Astrocyte of the cerebellum (primary cell): ENCODE measurements around the gene ZNF25.
"Not testable (repeated sequence)": the region's sequence is repeated elsewhere in the genome, so short reads cannot be mapped to it uniquely, and the experiment has no call there.

Experiments
- DNase-seq: peaks from one replicate; pipeline ENCODE4 v3.0.0-alpha.2; 2011; ENCODE audit warnings: low read depth
- H3K4me3 ChIP-seq: 2 replicates; pipeline ENCODE4 v1.5.1; 2011; ENCODE audit warnings: mild to moderate bottlenecking, low read depth, low read length, moderate library complexity
- in situ Hi-C: cut with HindIII; loops from 2 replicates; pipeline ENCODE4 v1.10.0; 2017; ENCODE audit warnings: low sequenced_read_pairs
- TF ChIP-seq, protein P1 (sequence below): IDR thresholded peaks from 2 replicates; pipeline ENCODE4 v1.5.1; 2012; ENCODE audit warnings: low read length, low read depth, moderate library complexity, mild to moderate bottlenecking; ENCODE audit errors: missing control alignments

ZNF25 gene

DNA sequence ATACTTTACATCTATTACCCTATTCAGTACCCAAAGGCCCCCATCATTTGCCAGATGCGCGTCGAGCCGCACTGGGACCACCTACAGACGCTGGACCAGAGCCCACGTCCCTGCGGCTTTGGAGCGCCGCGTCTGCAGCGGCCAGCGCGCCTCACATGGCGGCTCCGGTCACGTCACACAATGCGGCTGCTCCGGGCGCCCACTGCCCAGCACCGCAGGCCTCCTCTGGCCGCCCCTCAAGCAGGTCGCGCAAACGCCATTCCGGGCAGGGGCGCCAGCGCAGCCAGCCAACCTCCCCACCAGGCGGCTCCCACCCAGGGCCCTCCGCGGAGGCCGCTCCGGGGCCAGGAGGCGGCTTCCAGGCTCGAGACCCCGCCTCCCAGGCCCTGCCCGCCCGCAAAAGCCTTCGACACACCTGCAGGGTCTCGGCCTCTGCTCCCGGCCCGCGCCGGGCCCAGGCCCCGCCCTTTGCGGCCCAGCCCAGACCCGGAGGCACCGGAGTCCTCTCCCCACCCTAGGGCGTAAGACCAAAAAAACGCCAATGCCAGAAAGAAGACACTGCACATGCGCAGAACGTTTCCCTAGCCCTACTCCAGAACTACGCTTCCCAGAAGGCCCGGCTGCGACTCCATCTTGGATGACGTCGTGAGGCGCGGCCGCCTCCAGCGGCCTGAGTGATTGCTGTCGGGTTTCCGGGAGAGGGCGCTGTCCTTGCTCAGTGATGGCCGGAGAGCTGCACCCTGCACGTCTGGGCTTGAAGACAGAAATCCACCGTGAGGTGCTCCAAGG is at the start of gene ZNF25:
Gene ZNF25, minus strand, starts transcription at position 557 of the 789 bp plus-strand sequence. CDS start 4,925 bp downstream, outside the sequence.
- TF ChIP-seq, protein P1, sequence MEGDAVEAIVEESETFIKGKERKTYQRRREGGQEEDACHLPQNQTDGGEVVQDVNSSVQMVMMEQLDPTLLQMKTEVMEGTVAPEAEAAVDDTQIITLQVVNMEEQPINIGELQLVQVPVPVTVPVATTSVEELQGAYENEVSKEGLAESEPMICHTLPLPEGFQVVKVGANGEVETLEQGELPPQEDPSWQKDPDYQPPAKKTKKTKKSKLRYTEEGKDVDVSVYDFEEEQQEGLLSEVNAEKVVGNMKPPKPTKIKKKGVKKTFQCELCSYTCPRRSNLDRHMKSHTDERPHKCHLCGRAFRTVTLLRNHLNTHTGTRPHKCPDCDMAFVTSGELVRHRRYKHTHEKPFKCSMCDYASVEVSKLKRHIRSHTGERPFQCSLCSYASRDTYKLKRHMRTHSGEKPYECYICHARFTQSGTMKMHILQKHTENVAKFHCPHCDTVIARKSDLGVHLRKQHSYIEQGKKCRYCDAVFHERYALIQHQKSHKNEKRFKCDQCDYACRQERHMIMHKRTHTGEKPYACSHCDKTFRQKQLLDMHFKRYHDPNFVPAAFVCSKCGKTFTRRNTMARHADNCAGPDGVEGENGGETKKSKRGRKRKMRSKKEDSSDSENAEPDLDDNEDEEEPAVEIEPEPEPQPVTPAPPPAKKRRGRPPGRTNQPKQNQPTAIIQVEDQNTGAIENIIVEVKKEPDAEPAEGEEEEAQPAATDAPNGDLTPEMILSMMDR, result peak; percentile 93
- in situ Hi-C loops, result no loop called here
- peak within 1 kb of the TSS; percentile 95 for H3K4me3 ChIP-seq
- peak; percentile 95 for DNase-seq

DNA sequence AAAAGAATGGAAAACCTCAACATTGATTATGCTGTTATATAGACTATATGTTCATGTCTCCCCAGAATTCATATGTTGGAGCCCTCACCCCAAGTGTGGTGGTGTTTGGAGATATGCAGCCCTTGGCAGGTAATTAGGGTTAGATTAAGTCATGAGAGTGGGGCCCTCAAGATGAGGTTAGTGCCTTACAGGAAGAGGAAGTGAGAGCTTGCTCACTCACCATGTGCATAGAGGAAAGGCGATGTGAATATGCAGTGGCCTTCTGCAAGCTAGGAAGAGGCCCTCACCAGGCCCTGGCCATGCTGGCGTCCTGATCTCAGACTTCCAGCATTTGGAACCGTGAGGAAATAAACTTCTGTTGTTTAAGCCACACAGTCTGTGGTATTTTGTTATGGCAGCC is 48.8 kb upstream of the ZNF25 start:
- H3K4me3 ChIP-seq, result no peak overlapping the region
- in situ Hi-C loops, result no loop called here
- DNase-seq, result no peak
- TF ChIP-seq, protein P1, result no peak

DNA sequence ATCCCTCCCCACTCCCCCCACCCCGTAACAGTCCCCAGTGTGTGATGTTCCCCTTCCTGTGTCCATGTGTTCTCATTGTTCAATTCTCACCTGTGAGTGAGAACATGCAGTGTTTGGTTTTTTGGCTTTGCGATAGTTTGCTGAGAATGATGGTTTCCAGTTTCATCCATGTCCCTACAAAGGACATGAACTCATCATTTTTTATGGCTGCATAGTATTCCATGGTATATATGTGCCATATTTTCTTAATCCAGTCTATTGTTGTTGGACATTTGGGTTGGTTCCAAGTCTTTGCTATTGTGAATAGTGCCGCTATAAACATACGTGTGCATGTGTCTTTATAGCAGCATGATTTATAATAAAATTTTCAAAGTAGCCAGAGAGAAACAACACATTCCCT is 42.7 kb upstream of the ZNF25 start:
- in situ Hi-C loops, H3K4me3 ChIP-seq, DNase-seq: not testable (repeated sequence)

DNA sequence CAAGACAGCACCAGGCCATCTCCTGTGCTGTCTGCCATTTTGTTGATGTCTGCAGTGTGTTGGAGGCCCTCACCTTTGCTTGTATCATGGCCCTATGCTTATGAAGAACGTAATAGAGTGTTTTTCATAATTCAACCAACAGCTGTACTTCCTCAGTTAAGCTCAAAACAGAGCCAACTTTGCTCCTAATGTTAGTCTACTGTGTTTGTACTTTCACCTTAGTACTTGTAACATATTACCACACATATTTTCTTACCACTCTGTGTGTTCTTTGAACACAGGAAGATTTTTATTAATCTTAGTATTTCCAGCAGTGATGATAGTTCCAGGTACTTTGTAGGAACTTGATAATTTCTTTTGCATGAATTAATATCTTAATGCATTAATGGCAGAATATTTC is 39.9 kb upstream of the ZNF25 start:
- no peak for DNase-seq
- H3K4me3 ChIP-seq, result no peak overlapping the region
- in situ Hi-C loops, result no loop called here
- TF ChIP-seq, protein P1, result no peak

DNA sequence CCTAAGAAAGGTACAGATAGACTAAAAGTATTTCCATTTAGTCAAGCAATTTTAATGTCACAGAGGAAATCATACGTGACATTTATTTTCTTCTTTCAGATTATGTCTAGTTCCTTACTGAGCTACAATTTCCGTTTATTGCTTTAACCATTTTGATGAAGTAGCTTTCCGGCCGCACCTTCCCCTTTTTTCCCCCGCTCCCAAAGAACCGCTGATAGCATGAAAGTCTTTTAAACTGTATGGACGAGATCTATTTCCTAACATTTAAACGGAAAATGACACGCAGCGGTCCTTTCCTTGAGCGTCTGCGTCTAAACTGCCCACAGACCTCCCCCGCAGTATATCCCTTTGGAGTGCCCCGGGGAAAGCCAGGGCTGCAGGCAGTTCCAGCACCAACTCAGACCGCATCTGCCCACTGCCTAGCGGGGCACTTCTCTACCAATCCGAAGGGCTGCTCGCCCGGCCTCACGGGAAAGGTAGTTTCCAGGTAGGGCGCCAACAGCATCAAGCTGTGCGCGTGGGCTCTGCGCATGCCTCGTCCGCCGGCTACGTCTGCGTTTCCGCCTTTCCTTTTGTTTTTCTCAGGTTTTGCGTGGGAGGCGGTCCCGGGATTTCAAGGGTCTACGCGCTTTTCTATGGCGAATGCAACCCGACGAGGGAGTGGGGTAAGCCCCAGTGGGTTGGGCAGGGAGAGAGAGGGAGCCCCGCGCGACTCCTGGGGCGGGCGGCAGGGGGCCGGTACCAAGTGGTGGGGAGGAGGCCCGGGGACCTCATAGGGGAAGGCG is 33.9 kb upstream of the ZNF25 start, which contains the start of gene ZNF33A:
Gene ZNF33A, plus strand, starts transcription at position 557 of the 785 bp plus-strand sequence. CDS start 1,667 bp downstream, outside the sequence.
- H3K4me3 ChIP-seq, result peak within 1 kb of the TSS; percentile 72
- TF ChIP-seq, protein P1, result no peak
- peak; percentile 78 for DNase-seq
- in situ Hi-C loops, result no loop called here

DNA sequence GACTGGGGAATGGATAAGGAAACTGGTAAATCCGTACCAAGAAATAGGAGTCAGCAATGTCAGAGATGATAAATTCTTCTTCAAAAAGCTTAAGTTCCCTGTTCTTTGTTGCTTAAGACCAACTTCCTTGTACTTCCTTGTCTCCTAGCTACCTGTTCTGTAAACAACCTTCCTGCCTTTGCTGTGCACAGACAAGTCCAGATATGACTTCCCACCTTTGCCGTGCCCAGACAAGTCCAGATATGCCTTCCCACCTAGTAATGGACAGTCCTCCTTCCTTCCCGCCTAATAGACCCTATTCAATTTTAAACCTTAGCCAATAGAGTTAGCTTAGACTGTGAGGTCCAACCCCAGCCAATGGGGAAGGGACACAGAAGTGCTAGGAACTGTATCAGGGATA is 31.5 kb upstream of the ZNF25 start:
- no peak overlapping the region for H3K4me3 ChIP-seq
- no peak for DNase-seq
- in situ Hi-C loops, result no loop called here
- TF ChIP-seq, protein P1, result no peak

DNA sequence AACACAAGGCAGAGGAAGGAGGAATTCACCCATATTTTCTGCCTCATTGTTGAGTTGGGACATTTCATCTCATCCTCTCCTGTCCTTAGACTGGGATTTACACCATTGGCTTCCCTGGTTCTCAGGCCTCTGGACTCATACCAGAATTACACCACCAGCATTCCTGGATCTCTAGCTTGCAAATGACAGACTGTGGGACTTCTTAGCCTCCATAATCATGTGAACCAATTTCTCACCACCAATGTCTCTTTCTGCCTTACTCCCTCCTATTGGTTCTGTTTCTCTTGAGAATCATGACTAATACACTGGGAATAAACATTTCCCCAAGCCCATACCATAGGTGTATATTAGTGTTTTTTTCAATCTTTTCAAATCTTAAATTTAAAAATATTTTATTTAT is 31.1 kb upstream of the ZNF25 start:
- no peak overlapping the region for H3K4me3 ChIP-seq
- TF ChIP-seq, protein P1, result no peak
- in situ Hi-C loops, result no loop called here
- DNase-seq, result no peak
